IPS-20b (cell line): ENCODE data around the gene MAP3K14.

Source experiments
- H3K27ac ChIP-seq: one replicate; pipeline ENCODE4 v1.5.1; 2013; ENCODE audit warnings: low read length
- H3K27me3 ChIP-seq: 2 replicates; pipeline ENCODE4 v1.6.1; 2013; ENCODE audit warnings: mild to moderate bottlenecking, low read length, inconsistent platforms; ENCODE audit not compliant: insufficient read depth
- H3K36me3 ChIP-seq: 2 replicates; pipeline ENCODE4 v1.6.1; 2013; ENCODE audit warnings: low read depth, mild to moderate bottlenecking, inconsistent platforms, low read length, moderate library complexity; ENCODE audit not compliant: insufficient read depth
- H3K4me1 ChIP-seq: 2 replicates; pipeline ENCODE4 v1.6.1; 2013; ENCODE audit warnings: mild to moderate bottlenecking, control low read depth, inconsistent platforms, low read length, moderate library complexity; ENCODE audit not compliant: insufficient read depth
- H3K4me3 ChIP-seq: 2 replicates; pipeline ENCODE4 v1.5.1; 2013; ENCODE audit warnings: mild to moderate bottlenecking, low read length, inconsistent platforms
- H3K9ac ChIP-seq: 2 replicates; pipeline ENCODE4 v1.6.1; 2013; ENCODE audit warnings: low read depth, mild to moderate bottlenecking, inconsistent platforms, low read length, moderate library complexity
- H3K9me3 ChIP-seq: 2 replicates; pipeline ENCODE4 v1.6.1; 2013; ENCODE audit warnings: mild to moderate bottlenecking, low read depth, low read length, inconsistent platforms; ENCODE audit not compliant: insufficient read depth

Gene MAP3K14

DNA sequence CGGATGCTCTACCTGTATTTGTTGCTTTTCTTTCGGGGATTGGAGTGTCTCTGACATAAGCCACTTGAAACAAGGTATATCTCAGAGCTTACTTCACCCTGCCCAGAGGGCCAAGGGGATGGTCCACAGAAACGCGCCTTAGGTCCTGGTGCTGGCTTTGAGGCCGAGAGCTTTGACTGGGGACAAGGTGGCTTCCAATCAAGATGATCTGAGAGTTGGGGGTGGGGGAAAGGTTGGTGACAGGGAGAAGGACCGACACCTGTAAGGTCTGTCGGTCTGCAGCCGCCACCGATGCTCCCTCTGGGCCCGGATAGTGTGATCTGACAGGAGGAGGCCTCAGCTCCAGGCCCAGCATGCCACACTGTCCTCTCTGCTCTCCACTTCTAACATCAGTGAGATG, 33.1 kb downstream of the MAP3K14 start:
- Histone ChIP-seq H3K27me3 (no peaks in the 10 kb centered on the region), H3K4me3 (no peak overlapping the region), H3K9me3 (no peaks in the 10 kb centered on the region), H3K27ac (no peak overlapping the region), H3K9ac (no peak overlapping the region), H3K36me3 (peaks cover 42% of the 10 kb centered on the region), H3K4me1 (no peaks in the 10 kb centered on the region)

GRCh38 chr17:45282683-45283644, 33.9 kb downstream of the MAP3K14 start:
- Histone ChIP-seq H3K9ac (no peak overlapping the region), H3K27ac (no peak overlapping the region), H3K27me3 (no peaks in the 10 kb centered on the region), H3K9me3 (no peaks in the 10 kb centered on the region), H3K4me1 (no peaks in the 10 kb centered on the region), H3K4me3 (no peak overlapping the region), H3K36me3 (peaks cover 38% of the 10 kb centered on the region)

- H3K4me1 ChIP-seq, result no peaks in the 10 kb centered on the region; the same call in 1 of the 2 replicates
- H3K4me3 ChIP-seq, result no peak overlapping the region
- peaks cover 21% of the 10 kb centered on the region for H3K36me3 ChIP-seq
- no peaks in the 10 kb centered on the region for H3K9me3 ChIP-seq
- H3K27ac ChIP-seq, result no peak overlapping the region
- H3K9ac ChIP-seq, result no peak overlapping the region
- H3K27me3 ChIP-seq, result no peaks in the 10 kb centered on the region
Observed at GRCh38 chr17:45279898-45280297, 36.9 kb downstream of the MAP3K14 start.

- Histone ChIP-seq H3K27me3 (no peaks in the 10 kb centered on the region), H3K4me3 (no peak overlapping the region), H3K9me3 (no peaks in the 10 kb centered on the region), H3K36me3 (peaks cover 5% of the 10 kb centered on the region), H3K9ac (no peak overlapping the region), H3K4me1 (no peaks in the 10 kb centered on the region; the same call in 1 of the 2 replicates), H3K27ac (no peak overlapping the region)
Observed at GRCh38 chr17:45277992-45278391, 38.8 kb downstream of the MAP3K14 start.

DNA sequence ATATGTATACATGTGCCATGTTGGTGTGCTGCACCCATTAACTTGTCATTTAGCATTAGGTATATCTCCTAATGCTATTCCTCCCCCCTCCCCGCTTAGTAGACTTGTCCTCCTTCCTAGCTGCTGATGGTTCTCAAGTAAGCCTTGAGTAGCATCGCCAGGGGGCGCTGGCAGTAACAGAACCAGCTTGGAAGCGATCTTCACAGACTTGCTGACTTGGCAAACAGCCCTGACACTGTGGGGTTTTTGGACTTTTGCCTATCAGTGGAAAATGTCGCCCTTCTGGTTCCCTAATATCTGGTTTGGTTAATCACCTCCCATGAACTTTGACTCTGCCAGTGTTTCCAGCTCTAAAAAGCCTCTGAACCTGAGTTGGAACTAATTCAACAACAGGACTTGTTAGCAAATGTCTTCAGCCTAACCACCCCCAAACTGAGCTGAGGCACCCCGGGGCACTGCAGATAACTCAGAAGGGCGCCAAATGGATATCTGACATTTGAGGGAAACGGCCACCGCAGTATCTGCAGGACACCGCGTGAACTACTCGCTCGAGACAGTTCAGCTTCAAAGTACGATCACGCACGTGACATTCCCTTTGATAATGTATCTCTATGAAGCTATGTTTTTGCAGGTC, 39.5 kb downstream of the MAP3K14 start:
- Histone ChIP-seq H3K9ac (no peak overlapping the region), H3K27me3 (no peaks in the 10 kb centered on the region), H3K4me3 (no peak overlapping the region), H3K27ac (no peak overlapping the region), H3K9me3 (no peaks in the 10 kb centered on the region), H3K4me1 (no peaks in the 10 kb centered on the region; the same call in 1 of the 2 replicates), H3K36me3 (no peaks in the 10 kb centered on the region)

GRCh38 chr17:45276031-45276430, 40.8 kb downstream of the MAP3K14 start:
- Histone ChIP-seq H3K36me3 (no peaks in the 10 kb centered on the region), H3K9me3 (no peaks in the 10 kb centered on the region), H3K9ac (no peak overlapping the region), H3K27me3 (no peaks in the 10 kb centered on the region), H3K4me1 (no peaks in the 10 kb centered on the region; the same call in 1 of the 2 replicates), H3K27ac (no peak overlapping the region), H3K4me3 (no peak overlapping the region)

- Histone ChIP-seq H3K36me3 (peaks cover 17% of the 10 kb centered on the region), H3K4me1 (no peaks in the 10 kb centered on the region; the same call in 1 of the 2 replicates), H3K9me3 (no peaks in the 10 kb centered on the region), H3K9ac (no peak overlapping the region), H3K4me3 (no peak overlapping the region), H3K27ac (no peak overlapping the region), H3K27me3 (no peaks in the 10 kb centered on the region)
Observed at GRCh38 chr17:45274033-45274432, 42.8 kb downstream of the MAP3K14 start.

DNA sequence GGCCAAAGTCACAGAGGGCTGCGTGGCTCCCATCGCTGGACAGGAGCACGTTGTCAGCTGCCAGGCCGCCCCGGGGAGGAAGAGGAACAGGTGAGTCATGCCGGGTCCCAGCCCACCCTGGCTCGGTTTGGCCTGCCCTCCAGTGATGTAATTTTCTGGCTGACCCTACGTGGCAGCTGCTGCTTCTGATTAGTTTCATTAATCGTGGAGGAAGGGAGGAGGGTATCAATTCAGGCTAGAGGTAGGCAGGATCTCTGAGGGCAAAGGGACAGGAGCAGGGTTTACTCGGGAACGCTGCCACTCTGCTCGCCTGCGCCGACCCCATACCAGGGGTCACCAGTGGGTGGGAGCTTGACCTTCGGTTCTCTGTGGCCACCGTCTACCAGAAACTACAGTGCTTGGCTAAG, 43.3 kb downstream of the MAP3K14 start:
- no peaks in the 10 kb centered on the region for H3K9me3 ChIP-seq

GRCh38 chr17:45271603-45272002, 45.2 kb downstream of the MAP3K14 start:
- H3K4me1 ChIP-seq, result no peaks in the 10 kb centered on the region
- peaks cover 33% of the 10 kb centered on the region for H3K36me3 ChIP-seq
- H3K9me3 ChIP-seq, result no peaks in the 10 kb centered on the region
- no peak overlapping the region for H3K4me3 ChIP-seq
- H3K27me3 ChIP-seq, result no peaks in the 10 kb centered on the region
- no peak overlapping the region for H3K27ac ChIP-seq
- H3K9ac ChIP-seq, result no peak overlapping the region

More for the DNA sequence above, 43.3 kb downstream of the MAP3K14 start:
- Histone ChIP-seq H3K4me3 (no peak overlapping the region), H3K36me3 (peaks cover 22% of the 10 kb centered on the region), H3K4me1 (no peaks in the 10 kb centered on the region; the same call in 1 of the 2 replicates), H3K27me3 (no peaks in the 10 kb centered on the region), H3K27ac (no peak overlapping the region), H3K9ac (no peak overlapping the region)

DNA sequence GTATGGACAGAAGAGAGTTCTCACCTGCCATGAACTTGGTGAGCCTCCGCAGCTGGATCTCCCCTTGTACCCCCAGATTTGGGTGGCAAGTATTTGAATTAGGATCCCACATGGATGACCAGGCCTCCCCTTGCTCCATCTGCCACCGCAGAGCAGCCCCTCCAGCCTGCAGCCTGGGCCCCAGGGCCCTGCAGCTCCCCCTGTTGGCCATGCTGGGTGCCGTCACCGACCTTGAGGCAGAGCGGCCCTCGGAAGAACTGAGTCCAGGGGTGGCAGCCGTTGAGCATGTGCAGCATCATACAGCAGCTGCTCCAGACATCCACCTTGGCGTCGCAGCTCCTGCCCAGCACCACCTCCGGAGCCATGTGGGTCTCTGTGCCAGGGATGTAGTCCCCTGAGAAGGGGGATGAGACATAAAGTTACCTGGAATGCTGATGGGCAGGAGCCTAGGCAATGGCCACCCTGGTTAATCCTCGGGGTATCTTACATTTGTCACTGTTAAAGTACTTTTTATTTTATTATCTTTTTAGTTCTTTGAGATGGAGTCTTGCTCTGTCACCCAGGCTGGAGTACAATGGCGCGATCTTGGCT, 45.9 kb downstream of the MAP3K14 start:
- no peak overlapping the region for H3K9ac ChIP-seq
- no peaks in the 10 kb centered on the region for H3K27me3 ChIP-seq
- H3K4me1 ChIP-seq, result no peaks in the 10 kb centered on the region
- no peak overlapping the region for H3K4me3 ChIP-seq
- no peaks in the 10 kb centered on the region for H3K9me3 ChIP-seq
- peaks cover 33% of the 10 kb centered on the region for H3K36me3 ChIP-seq
- no peak overlapping the region for H3K27ac ChIP-seq

- H3K4me3 ChIP-seq, result no peak overlapping the region
- H3K9ac ChIP-seq, result no peak overlapping the region
- H3K36me3 ChIP-seq, result peaks cover 33% of the 10 kb centered on the region
- no peaks in the 10 kb centered on the region for H3K4me1 ChIP-seq
- no peak overlapping the region for H3K27ac ChIP-seq
- H3K9me3 ChIP-seq, result no peaks in the 10 kb centered on the region
- H3K27me3 ChIP-seq, result no peaks in the 10 kb centered on the region
Observed at GRCh38 chr17:45269912-45270311, 46.9 kb downstream of the MAP3K14 start.
